ENCODE data around the gene PCDHA9. TPM values are rescaled to one million over a fixed set of nuclear protein-coding genes. Genes with fewer than 3 reads are reported as not detected.
"Not testable (repeated sequence)": the region's sequence is repeated elsewhere in the genome, so short reads cannot be mapped to it uniquely, and the experiment has no call there.

The PCDHA9 gene
- total RNA-seq, 5 donors from 2014 or later (not counting 1 experiment from before 2014, with no cell fraction given) = not detected

- Histone ChIP-seq H3K4me3 (ENCODE audit: control insufficient read depth in 1 of 2, extremely low read depth in 1 of 2, low read length in 1 of 2) (no peak overlapping the region), H3K36me3 (ENCODE audit: control insufficient read depth in 2 of 2, extremely low read depth in 1 of 2, insufficient read depth in 1 of 2, low read length in 1 of 2) (no peaks in the 10 kb centered on the region), H3K27me3 (replicated peaks in 1 of 2; ENCODE audit: control insufficient read depth in 2 of 2, extremely low read depth in 1 of 2, insufficient read depth in 2 of 2, low read length in 1 of 2) (peaks cover 0 to 15% of the 10 kb centered on the region in 2 experiments), H3K9me3 (no peaks in the 10 kb centered on the region), H3K4me1 (ENCODE audit: control insufficient read depth in 1 of 2, extremely low read depth in 1 of 2, insufficient read depth in 2 of 2, low read length in 2 of 2) (no peaks in the 10 kb centered on the region), H3K27ac (ENCODE audit: low read length) (no peak overlapping the region)
- peaks cover 4% of the 10 kb centered on the region for H3K36me3 Mint-ChIP-seq
- ATAC-seq (replicated peaks in 1 of 4) (no peak), DNase-seq (no peak)
- peaks cover 38 to 41% of the 10 kb centered on the region in 2 donors for H3K27me3 Mint-ChIP-seq
- H3K4me1 Mint-ChIP-seq = peaks cover 0 to 5% (median 0%) of the 10 kb centered on the region in 3 donors
- peaks cover 15 to 28% (median 17%) of the 10 kb centered on the region in 3 donors for H3K9me3 Mint-ChIP-seq
- POLR2A ChIA-PET = no interaction called here
- H3K4me3 Mint-ChIP-seq = no peak overlapping the region
- CTCF ChIA-PET = no interaction called here
- no peak overlapping the region for H3K27ac Mint-ChIP-seq
- 63% methylated on average over 103 of the region's 103 CpGs for WGBS (ENCODE audit: insufficient coverage)
Observed at GRCh38 chr5:140835622-140836510, 12.3 kb upstream of the PCDHA9 start.

- H3K27me3 Mint-ChIP-seq = peaks cover 18 to 22% of the 10 kb centered on the region in 2 donors
- H3K9me3 Mint-ChIP-seq = peaks cover 7 to 23% (median 13%) of the 10 kb centered on the region in 3 donors
- ATAC-seq (replicated peaks in 1 of 4) (no peak), DNase-seq (no peak)
- H3K27ac Mint-ChIP-seq = no peak within 1 kb of the TSS
- Histone ChIP-seq H3K4me1 (ENCODE audit: control insufficient read depth in 1 of 2, extremely low read depth in 1 of 2, insufficient read depth in 2 of 2, low read length in 2 of 2) (no peaks in the 10 kb centered on the region), H3K27ac (ENCODE audit: low read length) (no peak within 1 kb of the TSS), H3K9me3 (no peaks in the 10 kb centered on the region), H3K4me3 (ENCODE audit: control insufficient read depth in 1 of 2, extremely low read depth in 1 of 2, low read length in 1 of 2) (no peak within 1 kb of the TSS), H3K36me3 (ENCODE audit: control insufficient read depth in 2 of 2, extremely low read depth in 1 of 2, insufficient read depth in 1 of 2, low read length in 1 of 2) (no peaks in the 10 kb centered on the region), H3K27me3 (replicated peaks in 1 of 2; ENCODE audit: control insufficient read depth in 2 of 2, extremely low read depth in 1 of 2, insufficient read depth in 2 of 2, low read length in 1 of 2) (peaks cover 0 to 9% of the 10 kb centered on the region in 2 experiments)
- H3K4me3 Mint-ChIP-seq = no peak within 1 kb of the TSS
- CTCF ChIA-PET = no interaction called here
- WGBS (ENCODE audit: insufficient coverage) = 42% methylated on average over 21 of the region's 47 CpGs
- POLR2A ChIA-PET = no interaction called here
- no peaks in the 10 kb centered on the region for H3K36me3 Mint-ChIP-seq
- H3K4me1 Mint-ChIP-seq = peaks cover 0 to 2% (median 0%) of the 10 kb centered on the region in 3 donors
Observed at GRCh38 chr5:140840978-140841962, 6.9 kb upstream of the PCDHA9 start, which contains the start of gene PCDHA8. Gene PCDHA8, plus strand, starts transcription at chr5:140841187. Its CDS starts 135 bp downstream, at chr5:140841322.

- H3K9me3 Mint-ChIP-seq = peaks cover 11 to 17% (median 15%) of the 10 kb centered on the region in 3 donors
- POLR2A ChIA-PET = no interaction called here
- peaks cover 0 to 2% (median 0%) of the 10 kb centered on the region in 3 donors for H3K4me1 Mint-ChIP-seq
- ATAC-seq (replicated peaks in 1 of 4) (no peak), DNase-seq (no peak)
- no peaks in the 10 kb centered on the region for H3K36me3 ChIP-seq (ENCODE audit: control insufficient read depth in 2 of 2, extremely low read depth in 1 of 2, insufficient read depth in 1 of 2, low read length in 1 of 2)
- CTCF ChIA-PET = no interaction called here
- H3K4me3 Mint-ChIP-seq = no peak overlapping the region
- H3K9me3 ChIP-seq = no peaks in the 10 kb centered on the region
- peaks cover 22 to 32% of the 10 kb centered on the region in 2 donors for H3K27me3 Mint-ChIP-seq
- no peak overlapping the region for H3K27ac ChIP-seq (ENCODE audit: low read length)
- no peaks in the 10 kb centered on the region for H3K36me3 Mint-ChIP-seq
- peaks cover 2 to 10% of the 10 kb centered on the region in 2 experiments for H3K27me3 ChIP-seq (replicated peaks in 1 of 2; ENCODE audit: control insufficient read depth in 2 of 2, extremely low read depth in 1 of 2, insufficient read depth in 2 of 2, low read length in 1 of 2)
- no peak overlapping the region for H3K27ac Mint-ChIP-seq
- WGBS (ENCODE audit: insufficient coverage) = 61% methylated on average over 75 of the region's 87 CpGs
- no peaks in the 10 kb centered on the region for H3K4me1 ChIP-seq (ENCODE audit: control insufficient read depth in 1 of 2, extremely low read depth in 1 of 2, insufficient read depth in 2 of 2, low read length in 2 of 2)
- H3K4me3 ChIP-seq (ENCODE audit: control insufficient read depth in 1 of 2, extremely low read depth in 1 of 2, low read length in 1 of 2) = no peak overlapping the region
Observed at GRCh38 chr5:140842798-140843733, 5.1 kb upstream of the PCDHA9 start.

GRCh38 chr5:140849831-140850634 lies 1.9 kb downstream of the PCDHA9 start:
- H3K36me3 Mint-ChIP-seq; H3K4me1 Mint-ChIP-seq; H3K27ac Mint-ChIP-seq; H3K4me1 ChIP-seq (ENCODE audit: control insufficient read depth in 1 of 2, extremely low read depth in 1 of 2, insufficient read depth in 2 of 2, low read length in 2 of 2); H3K27ac ChIP-seq (ENCODE audit: low read length); ATAC-seq (replicated peaks in 1 of 4); H3K9me3 ChIP-seq; CTCF ChIA-PET; H3K9me3 Mint-ChIP-seq; DNase-seq; H3K36me3 ChIP-seq (ENCODE audit: control insufficient read depth in 2 of 2, extremely low read depth in 1 of 2, insufficient read depth in 1 of 2, low read length in 1 of 2); H3K4me3 Mint-ChIP-seq: not testable (repeated sequence)
- 56% methylated on average over 100 of the region's 101 CpGs for WGBS (ENCODE audit: insufficient coverage)
- Histone ChIP-seq H3K27me3 (replicated peaks in 1 of 2; ENCODE audit: control insufficient read depth in 2 of 2, extremely low read depth in 1 of 2, insufficient read depth in 2 of 2, low read length in 1 of 2) (peaks cover 4 to 23% of the 10 kb centered on the region in 2 experiments), H3K4me3 (ENCODE audit: control insufficient read depth in 1 of 2, extremely low read depth in 1 of 2, low read length in 1 of 2) (peak overlapping the region in 1 of 2 donors; percentile 23)
- peaks cover 8 to 24% of the 10 kb centered on the region in 2 donors for H3K27me3 Mint-ChIP-seq
- POLR2A ChIA-PET = interaction anchor here in 1 of 2 donors (0.6 kb wide), 1 partner anchor 914 kb away, joined by 5 read pairs; no protein-coding TSS in a partner anchor

- peaks cover 3 to 14% of the 10 kb centered on the region in 2 experiments for H3K27me3 ChIP-seq (replicated peaks in 1 of 2; ENCODE audit: control insufficient read depth in 2 of 2, extremely low read depth in 1 of 2, insufficient read depth in 2 of 2, low read length in 1 of 2)
- ATAC-seq (replicated peaks in 1 of 4) = no peak
- H3K4me3 ChIP-seq (ENCODE audit: control insufficient read depth in 1 of 2, extremely low read depth in 1 of 2, low read length in 1 of 2) = no peak within 1 kb of the TSS
- Mint-ChIP-seq H3K27ac (no peak within 1 kb of the TSS), H3K4me1 (no peaks in the 10 kb centered on the region), H3K27me3 (peaks cover 6 to 23% of the 10 kb centered on the region in 2 donors), H3K36me3 (no peaks in the 10 kb centered on the region), H3K4me3 (no peak within 1 kb of the TSS), H3K9me3 (peaks cover 4 to 19% (median 8%) of the 10 kb centered on the region in 3 donors)
- H3K4me1 ChIP-seq (ENCODE audit: control insufficient read depth in 1 of 2, extremely low read depth in 1 of 2, insufficient read depth in 2 of 2, low read length in 2 of 2) = no peaks in the 10 kb centered on the region
- H3K27ac ChIP-seq (ENCODE audit: low read length) = no peak within 1 kb of the TSS
- WGBS (ENCODE audit: insufficient coverage) = 33% methylated on average over 24 of the region's 44 CpGs
- no peaks in the 10 kb centered on the region for H3K36me3 ChIP-seq (ENCODE audit: control insufficient read depth in 2 of 2, extremely low read depth in 1 of 2, insufficient read depth in 1 of 2, low read length in 1 of 2)
- POLR2A ChIA-PET = no interaction called here
- DNase-seq = no peak
- peaks cover 2% of the 10 kb centered on the region for H3K9me3 ChIP-seq
- CTCF ChIA-PET = no interaction called here
Observed at GRCh38 chr5:140855772-140856674, 7.8 kb downstream of the PCDHA9 start, which contains the start of gene PCDHA10. Gene PCDHA10, plus strand, starts transcription at chr5:140855897. Its CDS starts 152 bp downstream, at chr5:140856049.

Data from T-cell (primary cell).